Activated T-helper 9 cell treated with anti-CD3 and anti-CD28 coated beads, Interleukin-2, amount 50 U/mL, for 16 hours (primary cell): ENCODE results near the gene ABAT.

ENCODE experiments used
- DNase-seq: peaks from one replicate; pipeline ENCODE4 v3.0.0-alpha.2; 2020; ENCODE audit warnings: low read depth

ABAT gene

DNA sequence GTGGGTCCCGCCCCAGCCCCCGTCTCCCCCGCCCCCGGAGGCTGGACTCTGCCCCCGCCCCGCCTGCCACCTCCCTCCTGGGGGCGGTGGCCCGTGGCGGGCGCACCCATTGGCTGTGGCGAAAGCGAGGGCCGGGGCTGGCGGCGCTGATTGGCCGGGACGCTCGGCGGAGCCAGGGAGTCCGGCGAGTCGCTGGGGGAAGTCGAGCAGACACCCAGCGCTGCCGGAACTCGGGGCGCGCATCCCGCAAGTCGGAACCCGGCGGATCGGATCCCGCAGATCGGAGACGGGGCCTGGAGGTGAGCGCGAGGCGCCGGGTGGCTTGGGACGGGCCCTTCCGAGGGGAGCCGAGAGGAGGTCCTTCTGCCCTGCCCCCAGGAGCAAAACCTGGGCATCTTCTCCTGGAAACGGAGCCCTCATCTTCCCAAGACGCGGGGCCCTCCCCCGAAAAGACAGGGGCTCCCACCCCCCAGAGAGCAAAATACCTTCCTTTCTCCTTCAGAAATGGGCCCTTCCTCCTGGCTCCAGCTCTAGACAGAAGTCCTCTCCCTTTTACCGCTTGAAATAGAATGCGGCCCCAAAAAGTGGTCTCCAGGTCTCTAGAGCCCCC, at the start of gene ABAT:
TSS of gene ABAT (plus strand) at position 205 of the 610 bp plus-strand sequence. CDS start 61,123 bp downstream, outside the sequence.
- peak; percentile 83 for DNase-seq

DNA sequence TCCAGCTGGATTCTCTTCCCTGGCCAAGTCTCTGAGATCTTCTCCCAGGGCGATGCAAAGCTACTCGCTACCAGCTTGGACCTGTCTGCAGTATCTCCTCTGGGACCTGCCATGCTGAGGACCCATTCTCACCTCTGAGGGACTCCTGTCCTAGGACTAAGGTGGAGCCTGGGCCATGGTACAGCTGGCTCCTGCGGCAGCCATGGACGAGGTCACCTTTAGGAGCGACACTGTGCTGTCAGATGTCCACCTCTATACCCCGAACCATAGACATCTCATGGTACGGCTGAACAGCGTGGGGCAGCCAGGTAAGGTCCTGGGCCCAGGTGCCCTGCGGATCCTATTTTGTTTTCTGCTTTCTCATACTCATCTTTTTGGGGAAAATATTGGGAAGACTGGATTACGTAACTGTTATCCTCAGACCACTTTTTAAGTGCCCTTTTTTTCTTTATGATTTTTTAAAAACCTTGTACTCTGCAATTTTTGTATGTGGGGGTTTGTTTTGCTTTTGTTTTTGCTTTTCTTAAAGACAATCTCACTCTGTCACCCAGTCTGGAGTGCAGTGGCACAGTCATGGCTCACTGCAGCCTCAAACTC, 48.8 kb upstream of the ABAT start:
- no peak for DNase-seq

GRCh38 chr16:8626946-8627345, 47.5 kb upstream of the ABAT start:
- DNase-seq: no peak

GRCh38 chr16:8627456-8627855, 47.0 kb upstream of the ABAT start:
- no peak for DNase-seq

DNA sequence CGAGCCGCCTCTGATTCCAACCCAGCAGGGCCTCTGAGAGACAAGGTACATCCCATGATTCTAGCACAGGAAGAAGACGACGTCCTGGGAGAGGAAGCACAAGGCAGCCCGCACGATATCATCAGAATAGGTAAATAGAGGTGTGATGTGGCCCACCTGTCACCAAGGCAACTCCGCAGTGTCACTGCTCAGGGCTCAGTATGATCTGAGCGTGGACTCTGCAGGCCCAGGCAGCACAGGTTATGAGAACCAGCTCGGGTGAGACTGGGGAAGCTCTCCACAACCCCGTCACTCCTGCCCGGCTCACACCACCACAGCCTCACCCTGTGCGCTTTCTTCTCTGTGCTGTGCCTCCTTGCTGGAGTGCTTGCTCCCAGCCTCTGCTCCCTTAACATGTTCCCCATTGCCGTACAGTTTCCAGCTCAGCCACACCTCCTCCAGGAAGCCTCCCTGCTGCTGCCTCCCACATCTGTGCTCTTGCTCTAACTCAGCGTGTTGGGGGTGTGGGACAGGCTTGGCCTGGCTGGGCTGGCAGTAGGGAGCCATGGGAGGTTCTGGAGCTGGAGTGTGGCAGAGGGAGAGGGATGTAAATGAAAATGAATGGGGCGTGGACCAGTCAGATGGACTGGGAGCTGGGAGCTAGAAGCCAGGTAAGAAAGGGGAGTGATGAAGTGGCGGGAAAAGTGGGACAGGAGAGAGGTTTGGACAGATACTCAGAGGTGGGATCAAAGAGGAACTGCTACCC, 45.3 kb upstream of the ABAT start:
- DNase-seq: no peak

DNA sequence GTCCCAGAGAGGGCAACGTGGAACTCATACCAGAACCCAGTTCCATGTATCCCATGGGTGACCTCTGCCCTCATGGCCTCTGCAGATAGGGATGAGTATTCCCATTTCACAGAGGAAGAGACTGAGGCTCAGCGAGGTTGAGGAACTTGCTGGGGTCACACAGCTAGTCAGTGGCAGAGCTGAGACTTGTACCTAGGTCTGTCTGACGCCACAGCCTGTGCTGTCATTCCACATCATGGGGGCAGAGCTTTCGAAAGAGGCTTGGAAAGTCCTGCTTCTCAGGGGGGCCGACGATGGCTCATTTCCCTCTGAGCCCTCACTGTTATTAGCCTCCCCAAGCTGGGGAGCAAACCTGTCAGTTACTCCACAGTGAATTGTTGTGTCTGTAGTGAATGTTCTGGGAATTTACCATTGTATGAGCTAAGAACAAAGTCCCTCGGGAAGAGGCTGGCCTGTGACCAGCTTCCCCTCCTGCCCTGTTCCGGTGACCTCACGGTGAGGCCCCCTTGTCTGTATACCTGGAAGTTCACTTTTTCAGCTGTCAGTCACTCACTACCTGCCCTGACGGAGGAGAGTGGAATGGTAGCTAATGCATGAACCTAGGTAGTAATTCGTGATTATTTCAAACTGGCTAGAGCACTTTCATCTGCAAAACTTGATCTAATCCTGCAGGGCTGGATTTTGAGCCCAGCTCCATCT, 44.0 kb upstream of the ABAT start:
- DNase-seq: no peak

DNA sequence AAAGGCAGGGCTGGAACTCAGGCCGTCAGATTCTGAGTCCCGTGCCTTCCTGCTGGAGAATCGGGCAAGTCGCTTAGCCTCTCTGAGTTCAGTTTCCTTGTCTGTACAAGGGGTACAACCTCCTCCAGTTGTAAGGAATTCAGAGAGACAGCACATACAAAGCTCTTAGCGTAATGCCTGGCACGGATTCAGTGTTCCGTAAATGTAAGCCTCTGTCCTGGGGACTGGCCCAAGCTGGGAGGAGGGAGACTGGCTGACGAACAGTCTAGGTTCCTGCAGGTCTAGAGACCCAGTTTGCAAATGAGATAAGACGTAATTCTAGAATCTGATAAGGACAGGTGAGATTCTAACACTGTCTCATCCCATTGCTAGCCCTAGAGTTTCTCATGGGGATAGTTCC, 43.0 kb upstream of the ABAT start:
- DNase-seq: no peak

DNA sequence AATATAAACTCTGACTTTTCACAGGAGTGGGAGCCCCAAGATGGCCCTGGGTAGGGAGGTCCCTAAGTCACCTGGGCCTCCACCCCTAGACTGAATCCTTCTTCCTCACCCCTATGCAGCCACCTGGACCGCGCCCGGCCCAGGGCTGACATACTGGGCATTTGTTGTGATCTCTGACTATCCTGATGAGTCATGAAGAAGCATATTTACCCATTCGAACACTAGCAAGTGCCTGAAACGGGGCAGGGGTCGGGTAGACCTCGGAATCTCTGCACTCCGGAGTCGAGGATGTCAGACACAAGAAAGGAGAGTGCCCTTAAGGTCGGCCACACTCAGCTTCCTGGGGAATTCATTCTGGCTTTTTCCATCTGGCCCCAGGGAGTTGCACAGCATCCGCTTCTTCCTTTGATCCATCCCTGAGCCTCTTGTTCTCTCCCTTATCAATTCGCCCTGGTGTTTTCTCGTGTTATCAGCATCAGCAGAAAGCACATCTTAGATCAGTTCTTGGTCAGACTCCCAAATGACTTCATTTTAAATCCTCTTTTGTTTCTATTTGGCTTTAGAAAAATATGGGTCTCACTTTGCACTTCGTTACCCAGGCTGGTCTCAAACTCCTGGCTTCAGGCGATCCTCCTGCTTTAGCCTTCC, 42.5 kb upstream of the ABAT start:
- no peak for DNase-seq

- DNase-seq: no peak
Measured at GRCh38 chr16:8632675-8633182, 41.7 kb upstream of the ABAT start.

- no peak for DNase-seq
Measured at GRCh38 chr16:8634991-8635736, 39.3 kb upstream of the ABAT start.

- no peak for DNase-seq
Measured at GRCh38 chr16:8639694-8640093, 34.7 kb upstream of the ABAT start.

DNA sequence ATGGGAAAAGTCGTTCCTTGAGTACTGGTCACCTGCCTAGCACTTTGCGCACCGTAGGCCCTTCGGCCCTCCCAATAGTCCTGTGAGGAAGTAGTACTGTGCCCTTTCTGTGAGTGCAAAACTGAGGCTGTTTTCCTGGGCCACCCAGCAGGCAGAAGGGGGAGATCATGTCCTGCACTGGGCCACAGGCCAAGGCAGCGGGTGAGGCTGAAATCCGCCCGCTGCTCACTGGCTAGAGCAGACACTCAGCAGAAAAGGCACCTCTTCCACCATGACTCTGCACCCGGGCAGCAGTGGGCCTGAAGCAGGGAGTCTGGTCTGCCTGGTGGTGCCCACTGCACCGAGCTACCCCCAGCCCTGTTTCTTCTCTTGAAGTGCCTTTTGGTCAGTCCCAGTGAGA, 32.7 kb upstream of the ABAT start:
- no peak for DNase-seq

GRCh38 chr16:8642146-8642545, 32.3 kb upstream of the ABAT start:
- DNase-seq: no peak

DNA sequence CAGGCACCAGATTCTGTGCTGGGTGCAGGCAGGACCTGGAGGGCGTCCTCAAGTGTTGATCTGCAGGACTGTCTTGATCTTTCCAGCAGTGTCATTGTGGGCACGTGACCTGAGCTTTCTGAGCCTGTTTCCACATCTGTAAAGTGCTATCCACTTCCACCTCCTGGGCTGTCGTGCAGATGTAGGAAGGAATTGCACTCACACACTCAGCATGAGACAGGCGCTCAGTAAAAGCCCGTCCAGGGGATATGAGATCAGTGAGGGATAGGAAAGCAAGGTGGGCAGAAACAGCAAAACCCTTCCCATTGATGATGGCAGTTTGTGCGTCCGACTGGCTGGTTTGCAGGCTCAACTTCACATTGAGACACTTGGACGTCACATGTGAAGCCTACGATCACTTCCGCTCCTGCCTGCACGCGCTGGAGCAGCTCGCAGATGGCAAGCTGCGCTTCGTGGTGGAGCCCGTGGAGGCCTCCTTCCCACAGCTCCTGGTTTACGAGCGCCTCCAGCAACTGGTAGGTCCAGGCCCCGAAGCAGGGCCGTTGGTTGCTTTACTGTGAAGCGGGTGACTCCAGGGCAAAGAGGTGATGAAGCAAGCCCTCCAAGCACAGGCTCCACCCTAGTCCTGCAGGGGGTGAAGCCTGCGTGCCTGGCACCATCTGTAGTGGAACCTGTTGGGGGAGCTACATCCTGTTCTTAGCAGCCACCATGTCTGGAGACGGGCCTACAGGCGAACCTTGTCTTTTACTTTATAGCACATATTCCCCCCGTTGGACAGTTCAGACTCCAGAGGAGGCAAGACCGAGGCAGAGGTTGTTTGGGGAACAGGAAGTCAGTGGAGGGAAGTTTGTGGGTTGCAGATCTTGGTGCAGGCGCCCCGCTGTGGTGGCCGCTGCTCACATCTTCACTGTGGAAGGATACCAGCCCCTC, 29.9 kb upstream of the ABAT start:
- no peak for DNase-seq

GRCh38 chr16:8645141-8645521, 29.3 kb upstream of the ABAT start:
- DNase-seq: no peak

DNA sequence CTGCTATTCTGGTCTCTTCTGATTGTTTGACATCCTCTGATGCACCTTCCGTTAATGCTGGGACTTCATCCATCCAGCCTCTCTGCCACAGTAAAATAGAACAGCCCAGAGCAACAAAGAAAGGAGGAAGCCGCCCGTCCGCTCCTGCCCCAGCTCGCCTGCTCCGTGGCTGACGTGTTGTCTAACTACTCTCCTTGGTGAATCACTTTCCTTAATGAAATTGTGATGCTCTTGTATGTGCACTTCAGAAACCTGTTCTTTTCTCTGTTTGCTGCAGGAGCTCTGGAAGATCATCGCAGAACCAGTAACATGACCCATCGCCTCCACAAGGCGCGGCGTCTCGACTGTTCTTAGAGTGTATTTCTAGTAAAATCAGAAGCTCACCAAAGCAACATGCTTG, 28.6 kb upstream of the ABAT start:
- DNase-seq: no peak

DNA sequence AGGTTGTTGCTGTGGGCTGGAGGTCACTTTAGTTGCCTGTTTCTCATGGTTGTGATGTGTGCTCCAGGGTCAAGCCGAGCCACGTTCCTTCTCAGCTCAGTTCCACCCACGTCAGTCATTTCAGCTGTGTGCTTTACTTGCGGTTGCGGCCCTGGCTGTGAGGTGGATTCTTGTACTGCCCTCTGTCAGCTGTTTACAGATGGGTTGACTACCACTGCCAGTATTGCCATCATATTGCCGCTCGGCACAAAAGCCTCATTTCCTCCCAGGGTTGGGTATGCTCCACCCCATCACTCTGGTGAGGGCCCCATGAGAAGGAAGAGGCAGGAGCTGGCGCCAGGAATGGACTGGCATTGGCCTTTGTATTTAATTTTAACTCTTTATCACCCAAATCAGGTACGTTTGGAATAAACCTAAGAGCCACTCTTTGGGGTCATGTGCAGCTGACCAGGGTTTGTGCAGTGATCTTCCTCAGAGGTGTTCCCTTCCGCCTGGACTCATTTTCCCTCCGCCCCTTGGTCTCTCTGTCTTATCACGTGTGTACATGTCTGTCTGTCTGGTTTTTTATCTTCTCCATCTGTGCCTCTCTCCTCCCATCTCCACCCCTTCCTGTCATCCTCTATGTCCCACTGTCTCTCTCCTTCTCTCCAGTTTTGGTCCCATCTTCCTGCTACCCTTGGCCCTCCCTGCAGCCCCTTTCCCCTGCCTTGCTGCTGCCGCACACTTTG, 27.9 kb upstream of the ABAT start:
- DNase-seq: no peak

DNA sequence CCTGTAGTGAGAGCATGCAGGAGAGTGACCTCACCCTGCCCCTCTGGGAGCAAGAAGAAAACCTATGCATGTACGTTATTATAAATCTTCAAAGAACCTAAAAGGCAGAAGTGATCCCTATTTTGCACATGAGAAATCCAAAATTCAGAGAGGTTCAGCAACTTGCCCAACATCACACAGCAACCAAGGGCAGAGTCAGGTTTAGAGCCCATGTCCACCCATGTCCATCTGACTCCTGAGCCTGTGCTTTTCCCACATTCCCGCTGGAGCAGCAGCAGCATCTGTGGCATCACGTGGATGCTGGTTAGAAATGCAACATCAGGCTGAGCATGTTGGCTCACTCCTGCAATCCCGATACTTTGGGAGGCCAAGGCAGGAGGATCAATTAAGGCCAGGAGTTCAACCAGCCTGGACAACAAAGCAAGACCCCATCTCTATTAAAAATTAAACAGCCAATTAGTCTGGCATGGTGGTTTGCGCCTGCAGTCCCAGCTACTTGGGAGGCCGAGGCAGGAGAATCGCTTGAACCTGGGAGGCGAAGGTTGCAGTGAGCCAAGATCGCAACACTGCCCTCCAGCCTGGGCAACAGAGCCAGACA, 26.6 kb upstream of the ABAT start:
- no peak for DNase-seq

GRCh38 chr16:8648877-8649276, 25.5 kb upstream of the ABAT start:
- DNase-seq: no peak
